HFFc6 (cell line): ENCODE data around the gene FBXW5. TPM values are rescaled to one million over a fixed set of nuclear protein-coding genes. Genes with fewer than 3 reads are reported as not detected.

Source experiments
- DNase-seq: peaks from one replicate; pipeline ENCODE4 v3.0.0-alpha.2; 2018
- H3K27ac Mint-ChIP-seq: 2 replicates; pipeline ENCODE4 v1.8.0; 2020; ENCODE audit warnings: mild to moderate bottlenecking, mixed read lengths
- H3K27me3 Mint-ChIP-seq: 2 replicates; pipeline ENCODE4 v1.8.0; 2021; ENCODE audit warnings: mild to moderate bottlenecking, moderate library complexity, mixed read lengths; ENCODE audit not compliant: insufficient read depth
- H3K36me3 Mint-ChIP-seq: 2 replicates; pipeline ENCODE4 v1.8.0; 2021; ENCODE audit warnings: low read depth, mixed read lengths
- H3K4me1 Mint-ChIP-seq: 2 replicates; pipeline ENCODE4 v1.8.0; 2020; ENCODE audit warnings: low read depth, mixed read lengths
- H3K4me3 Mint-ChIP-seq: 2 replicates; pipeline ENCODE4 v1.8.0; 2020; ENCODE audit warnings: mild to moderate bottlenecking, moderate library complexity, mixed read lengths
- H3K9me3 Mint-ChIP-seq: 2 replicates; pipeline ENCODE4 v1.8.0; 2020; ENCODE audit warnings: mild to moderate bottlenecking, mixed read lengths
- CTCF ChIP-seq: fragments of 200-600 bp; sonication (generic); IDR thresholded peaks from 2 replicates; pipeline ENCODE4 v1.5.0; 2021; ENCODE audit warnings: antibody characterized with exemption, mild to moderate bottlenecking
- total RNA-seq, 6 experiments: library from RNA; stranded (reverse); fragmentation: NEBNext Ultra II Directional; extraction: Animal tissue kit (Norgen Biotek cat#: 25700); gene quantifications; 2 replicates in 1 of 6; 3 replicates in 5 of 6; pipeline ENCODE4 v1.2.3, GENCODE V29; 2021

FBXW5 gene
- total RNA-seq, 6 experiments from 2014 or later, result 89.1 to 102 (median 94.4) TPM

DNA sequence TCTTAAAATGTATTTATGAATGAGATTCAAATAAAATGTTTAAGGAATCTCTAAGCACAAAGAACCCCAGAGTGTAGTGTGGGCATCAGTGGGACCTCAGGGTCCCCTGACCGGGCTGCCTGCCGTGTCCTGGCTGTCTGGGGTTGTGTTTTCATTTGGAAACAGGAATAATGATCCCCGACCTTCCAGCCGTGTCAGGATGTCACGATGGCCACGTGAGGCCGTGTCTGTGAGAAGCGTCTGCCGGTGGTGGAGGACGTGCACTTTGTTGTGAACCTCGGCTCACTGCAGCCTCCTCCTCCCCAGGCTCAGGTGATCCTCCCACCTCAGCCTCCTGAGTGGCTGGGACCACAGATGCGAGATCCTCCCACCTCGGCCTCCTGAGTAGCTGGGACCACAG is 53.9 kb downstream of the FBXW5 start:
- TF ChIP-seq CTCF, result no peak
- H3K27ac Mint-ChIP-seq, result no peak overlapping the region
- no peak overlapping the region for H3K4me3 Mint-ChIP-seq
- H3K36me3 Mint-ChIP-seq, result 0 out of 2 replicates have a peak, but pooled peaks cover 7% of the 10 kb centered on the region
- peaks cover 2% of the 10 kb centered on the region; the same call in 1 of the 2 replicates for H3K27me3 Mint-ChIP-seq
- DNase-seq, result no peak
- H3K9me3 Mint-ChIP-seq, result no peaks in the 10 kb centered on the region
- H3K4me1 Mint-ChIP-seq, result peaks cover 9% of the 10 kb centered on the region

Other genes with a start within 250 kb of the FBXW5 start
- gene DIPK1B, start 232.2 kb downstream of the FBXW5 start, total RNA-seq, result not detected
- gene LCN10, start 201.8 kb downstream of the FBXW5 start, total RNA-seq, result not detected
- not detected for gene LCN6, start 196.2 kb downstream of the FBXW5 start, total RNA-seq
- not detected for gene LCN8, start 186.5 kb downstream of the FBXW5 start, total RNA-seq
- gene LCN15, start 180.2 kb downstream of the FBXW5 start, total RNA-seq, result not detected
- 10 to 100 TPM; 46.1 to 62.2 (median 52.6) TPM for gene TMEM141, start 153.4 kb downstream of the FBXW5 start, total RNA-seq
- gene CCDC183, start 148.4 kb downstream of the FBXW5 start, total RNA-seq, result under 1 TPM; 0.25 to 0.87 (median 0.34) TPM
- gene RABL6, start 136.8 kb downstream of the FBXW5 start, total RNA-seq, result 10 to 100 TPM; 77.8 to 87.7 (median 84.0) TPM
- 1 to 10 TPM; 4.5 to 8.0 (median 5.3) TPM for gene AJM1, start 102.3 kb downstream of the FBXW5 start, total RNA-seq
- 100 to 1,000 TPM; 156 to 181 (median 169) TPM for gene PHPT1, start 95.3 kb downstream of the FBXW5 start, total RNA-seq
- gene MAMDC4, start 92.4 kb downstream of the FBXW5 start, total RNA-seq, result 1 to 10 TPM; 2.3 to 3.4 (median 3.0) TPM
- gene EDF1, start 78.4 kb downstream of the FBXW5 start, total RNA-seq, result 100 to 1,000 TPM; 369 to 460 (median 443) TPM
- gene TRAF2, start 58.2 kb downstream of the FBXW5 start, total RNA-seq, result 10 to 100 TPM; 11.1 to 15.9 (median 13.6) TPM
- 1 to 10 TPM in 3 of 6 experiments, under 1 TPM in 3; 0.51 to 1.8 (median 0.97) TPM for gene C8G, start 505 bp upstream of the FBXW5 start, total RNA-seq
- gene LCN12, start 7.5 kb upstream of the FBXW5 start, total RNA-seq, result under 1 TPM in 2 of 6 experiments, not detected in 4; 0.14 to 0.31 TPM
- not detected for gene PTGDS, start 32.8 kb upstream of the FBXW5 start, total RNA-seq
- gene LCNL1, start 38.3 kb upstream of the FBXW5 start, total RNA-seq, result not detected
- gene PAXX, start 47.7 kb upstream of the FBXW5 start, total RNA-seq, result 10 to 100 TPM; 26.0 to 42.6 (median 29.0) TPM
- gene CLIC3, start 51.8 kb upstream of the FBXW5 start, total RNA-seq, result 10 to 100 TPM in 2 of 6 experiments, 1 to 10 TPM in 4; 2.7 to 14.6 (median 4.0) TPM
- gene ABCA2, start 83.5 kb upstream of the FBXW5 start, total RNA-seq, result 10 to 100 TPM; 18.3 to 36.3 (median 23.6) TPM
- not detected for gene FUT7, start 87.3 kb upstream of the FBXW5 start, total RNA-seq
- 100 to 1,000 TPM; 112 to 197 (median 119) TPM for gene NPDC1, start 101.4 kb upstream of the FBXW5 start, total RNA-seq
- gene ENTPD2, start 109.3 kb upstream of the FBXW5 start, total RNA-seq, result under 1 TPM in 3 of 6 experiments, not detected in 3; 0.12 to 0.28 (median 0.16) TPM
- gene SAPCD2, start 125.8 kb upstream of the FBXW5 start, total RNA-seq, result 10 to 100 TPM in 5 of 6 experiments, 1 to 10 TPM in 1; 7.7 to 14.8 (median 11.3) TPM
- 10 to 100 TPM in 5 of 6 experiments, 1 to 10 TPM in 1; 9.4 to 13.1 (median 10.6) TPM for gene UAP1L1, start 132.8 kb upstream of the FBXW5 start, total RNA-seq
- 10 to 100 TPM; 70.1 to 90.2 (median 77.6) TPM for gene MAN1B1, start 142.2 kb upstream of the FBXW5 start, total RNA-seq
- gene DPP7, start 170.0 kb upstream of the FBXW5 start, total RNA-seq, result 10 to 100 TPM; 47.5 to 90.2 (median 51.1) TPM
- 1 to 10 TPM in 1 of 6 experiments, under 1 TPM in 2, not detected in 3; 0.51 to 1.1 (median 0.66) TPM for gene GRIN1, start 194.4 kb upstream of the FBXW5 start, total RNA-seq
- not detected for gene LRRC26, start 225.3 kb upstream of the FBXW5 start, total RNA-seq
- not detected for gene TMEM210, start 227.3 kb upstream of the FBXW5 start, total RNA-seq
- gene ANAPC2, start 243.8 kb upstream of the FBXW5 start, total RNA-seq, result 10 to 100 TPM; 34.8 to 41.5 (median 37.4) TPM
- 10 to 100 TPM; 76.7 to 82.8 (median 82.1) TPM for gene SSNA1, start 243.9 kb upstream of the FBXW5 start, total RNA-seq